Central memory CD8-positive, alpha-beta T cell (primary cell): ENCODE measurements around the gene ZZZ3.
"Not testable (repeated sequence)": the region's sequence is repeated elsewhere in the genome, so short reads cannot be mapped to it uniquely, and the experiment has no call there.

Experiments
- ATAC-seq: fragments of 150-1000 bp; cut with Tn5 transposase; replicated peaks from 2 replicates; pipeline ENCODE4 v1.10.0; 2022; ENCODE audit warnings: mild to moderate bottlenecking, moderate FRiP score, moderate number of reproducible peaks; ENCODE audit not compliant: poor library complexity, severe bottlenecking; ENCODE audit errors: extremely low read depth
- DNase-seq, 2 donors: peaks; one replicate each; pipeline ENCODE4 v3.0.0; 2021; ENCODE audit warnings: low spot score in 2 of 2
- H3K27ac Mint-ChIP-seq: one replicate; pipeline ENCODE4 v1.8.0; 2022; ENCODE audit warnings: low read depth, mild to moderate bottlenecking, moderate library complexity, mixed read lengths
- H3K27me3 Mint-ChIP-seq: one replicate; pipeline ENCODE4 v1.8.0; 2022; ENCODE audit warnings: mixed read lengths
- H3K36me3 Mint-ChIP-seq: one replicate; pipeline ENCODE4 v1.8.0; 2022; ENCODE audit warnings: mild to moderate bottlenecking, moderate library complexity, mixed read lengths; ENCODE audit not compliant: insufficient read depth
- H3K4me1 Mint-ChIP-seq: one replicate; pipeline ENCODE4 v1.8.0; 2022; ENCODE audit warnings: mixed read lengths
- H3K4me3 Mint-ChIP-seq: one replicate; pipeline ENCODE4 v1.8.0; 2022; ENCODE audit warnings: mild to moderate bottlenecking, moderate library complexity, mixed read lengths
- H3K9me3 Mint-ChIP-seq: one replicate; pipeline ENCODE4 v1.8.0; 2022; ENCODE audit warnings: mixed read lengths

ZZZ3 gene

GRCh38 chr1:77682460-77683159 lies at the start of gene ZZZ3:
ZZZ3 (minus strand) TSS chr1:77682658; CDS start chr1:77633354, 49,304 bp downstream.
- H3K9me3 Mint-ChIP-seq, result no peaks in the 10 kb centered on the region
- DNase-seq (peak; percentile 91 to 92), ATAC-seq (peak; percentile 73)
- peak within 1 kb of the TSS; percentile 98 for H3K27ac Mint-ChIP-seq
- peaks cover 42% of the 10 kb centered on the region for H3K4me1 Mint-ChIP-seq
- H3K27me3 Mint-ChIP-seq, result no peaks in the 10 kb centered on the region
- H3K4me3 Mint-ChIP-seq, result peak within 1 kb of the TSS; percentile 93
- peaks cover 28% of the 10 kb centered on the region for H3K36me3 Mint-ChIP-seq

GRCh38 chr1:77732090-77732489 lies 49.6 kb upstream of the ZZZ3 start:
- Mint-ChIP-seq H3K4me3 (no peak overlapping the region), H3K4me1 (no peaks in the 10 kb centered on the region), H3K27me3 (no peaks in the 10 kb centered on the region), H3K36me3 (peaks cover 42% of the 10 kb centered on the region), H3K27ac (no peak overlapping the region), H3K9me3 (no peaks in the 10 kb centered on the region)
- DNase-seq, result no peak
- no peak for ATAC-seq

- ATAC-seq, result no peak
- no peak for DNase-seq
- Mint-ChIP-seq H3K4me1 (no peaks in the 10 kb centered on the region), H3K36me3 (peaks cover 65% of the 10 kb centered on the region), H3K9me3 (no peaks in the 10 kb centered on the region), H3K27me3 (no peaks in the 10 kb centered on the region), H3K4me3 (no peak overlapping the region), H3K27ac (no peak overlapping the region)
Measured at GRCh38 chr1:77725706-77726105, 43.2 kb upstream of the ZZZ3 start.

GRCh38 chr1:77718181-77718580 lies 35.7 kb upstream of the ZZZ3 start:
- ATAC-seq, result no peak
- DNase-seq, result no peak
- no peak overlapping the region for H3K27ac Mint-ChIP-seq
- H3K9me3 Mint-ChIP-seq, result no peaks in the 10 kb centered on the region
- peaks cover 5% of the 10 kb centered on the region for H3K4me1 Mint-ChIP-seq
- H3K27me3 Mint-ChIP-seq, result no peaks in the 10 kb centered on the region
- peaks cover 66% of the 10 kb centered on the region for H3K36me3 Mint-ChIP-seq
- no peak overlapping the region for H3K4me3 Mint-ChIP-seq

- H3K4me1 Mint-ChIP-seq, result peaks cover 5% of the 10 kb centered on the region
- no peaks in the 10 kb centered on the region for H3K27me3 Mint-ChIP-seq
- H3K9me3 Mint-ChIP-seq, result no peaks in the 10 kb centered on the region
- peaks cover 56% of the 10 kb centered on the region for H3K36me3 Mint-ChIP-seq
- H3K27ac Mint-ChIP-seq, result no peak overlapping the region
- no peak overlapping the region for H3K4me3 Mint-ChIP-seq
- no peak for ATAC-seq
- no peak for DNase-seq
Measured at GRCh38 chr1:77716065-77716464, 33.6 kb upstream of the ZZZ3 start.

- Mint-ChIP-seq H3K27ac (no peak overlapping the region), H3K4me1 (no peaks in the 10 kb centered on the region), H3K27me3 (no peaks in the 10 kb centered on the region), H3K9me3 (no peaks in the 10 kb centered on the region), H3K36me3 (peaks cover 25% of the 10 kb centered on the region), H3K4me3 (no peak overlapping the region)
- no peak for ATAC-seq
- no peak for DNase-seq
Measured at GRCh38 chr1:77709727-77710126, 27.3 kb upstream of the ZZZ3 start.

GRCh38 chr1:77706321-77706720 lies 23.9 kb upstream of the ZZZ3 start:
- Mint-ChIP-seq H3K27me3 (no peaks in the 10 kb centered on the region), H3K9me3 (no peaks in the 10 kb centered on the region), H3K36me3 (peaks cover 13% of the 10 kb centered on the region), H3K27ac (no peak overlapping the region), H3K4me3 (no peak overlapping the region), H3K4me1 (no peaks in the 10 kb centered on the region)
- ATAC-seq (no peak), DNase-seq (no peak)

- H3K27ac Mint-ChIP-seq, result no peak overlapping the region
- DNase-seq, result no peak
- H3K36me3 Mint-ChIP-seq, result peaks cover 6% of the 10 kb centered on the region
Measured at GRCh38 chr1:77704736-77705135, 22.3 kb upstream of the ZZZ3 start.

GRCh38 chr1:77699673-77700072 lies 17.2 kb upstream of the ZZZ3 start:
- not testable (repeated sequence) for H3K27me3 Mint-ChIP-seq, H3K27ac Mint-ChIP-seq, H3K4me1 Mint-ChIP-seq, H3K4me3 Mint-ChIP-seq, H3K9me3 Mint-ChIP-seq, DNase-seq, ATAC-seq
- peaks cover 12% of the 10 kb centered on the region for H3K36me3 Mint-ChIP-seq

More at GRCh38 chr1:77704736-77705135, 22.3 kb upstream of the ZZZ3 start:
- Mint-ChIP-seq H3K27me3 (no peaks in the 10 kb centered on the region), H3K9me3 (peaks cover 2% of the 10 kb centered on the region), H3K4me3 (no peak overlapping the region), H3K4me1 (no peaks in the 10 kb centered on the region)
- no peak for ATAC-seq

- DNase-seq, result no peak
- no peak overlapping the region for H3K27ac Mint-ChIP-seq
- peaks cover 12% of the 10 kb centered on the region for H3K36me3 Mint-ChIP-seq
- H3K27me3 Mint-ChIP-seq, result no peaks in the 10 kb centered on the region
- no peak for ATAC-seq
- peaks cover 4% of the 10 kb centered on the region for H3K9me3 Mint-ChIP-seq
- no peak overlapping the region for H3K4me3 Mint-ChIP-seq
- H3K4me1 Mint-ChIP-seq, result no peaks in the 10 kb centered on the region
Measured at GRCh38 chr1:77697441-77697840, 15.0 kb upstream of the ZZZ3 start.

GRCh38 chr1:77688939-77689338 lies 6.5 kb upstream of the ZZZ3 start:
- H3K4me1 Mint-ChIP-seq, result peaks cover 3% of the 10 kb centered on the region
- peaks cover 8% of the 10 kb centered on the region for H3K36me3 Mint-ChIP-seq
- no peaks in the 10 kb centered on the region for H3K9me3 Mint-ChIP-seq
- H3K27ac Mint-ChIP-seq, result no peak overlapping the region
- no peak overlapping the region for H3K4me3 Mint-ChIP-seq
- no peak for ATAC-seq
- DNase-seq, result no peak
- H3K27me3 Mint-ChIP-seq, result no peaks in the 10 kb centered on the region

GRCh38 chr1:77687519-77687906 lies 5.1 kb upstream of the ZZZ3 start:
- no peak overlapping the region for H3K27ac Mint-ChIP-seq
- DNase-seq (no peak), ATAC-seq (no peak)
- peaks cover 11% of the 10 kb centered on the region for H3K4me1 Mint-ChIP-seq
- H3K4me3 Mint-ChIP-seq, result peak overlapping the region; percentile 37
- H3K9me3 Mint-ChIP-seq, result no peaks in the 10 kb centered on the region
- H3K27me3 Mint-ChIP-seq, result no peaks in the 10 kb centered on the region
- peaks cover 22% of the 10 kb centered on the region for H3K36me3 Mint-ChIP-seq

- Mint-ChIP-seq H3K4me3 (no peak overlapping the region), H3K4me1 (peaks cover 17% of the 10 kb centered on the region), H3K9me3 (no peaks in the 10 kb centered on the region), H3K27me3 (no peaks in the 10 kb centered on the region), H3K36me3 (peaks cover 28% of the 10 kb centered on the region), H3K27ac (no peak overlapping the region)
- ATAC-seq (no peak), DNase-seq (no peak)
Measured at GRCh38 chr1:77686796-77687518, 4.5 kb upstream of the ZZZ3 start.
